OCI-M1 (cell line): Measurements from ENCODE around the gene SVIL.

Source experiments
- DNase-seq: peaks from one replicate; lab custom pipeline; 2025; lab: John Stamatoyannopoulos, UW

Gene SVIL

GRCh38 chr10:29634764-29635625 lies at the start of gene SVIL:
SVIL (minus strand) TSS chr10:29634971; CDS start chr10:29555058, 79,913 bp downstream.
- no peak for DNase-seq

GRCh38 chr10:29681676-29682448 lies 47.1 kb upstream of the SVIL start:
- peak; percentile 2 for DNase-seq

GRCh38 chr10:29680091-29680490 lies 45.3 kb upstream of the SVIL start:
- no peak for DNase-seq

GRCh38 chr10:29676732-29677131 lies 42.0 kb upstream of the SVIL start:
- no peak for DNase-seq

GRCh38 chr10:29675984-29676383 lies 41.2 kb upstream of the SVIL start:
- DNase-seq: no peak

GRCh38 chr10:29671968-29672367 lies 37.2 kb upstream of the SVIL start:
- DNase-seq: no peak

- no peak for DNase-seq
Observed at GRCh38 chr10:29671228-29671780, 36.5 kb upstream of the SVIL start.

- no peak for DNase-seq
Observed at GRCh38 chr10:29670761-29671160, 36.0 kb upstream of the SVIL start.

- DNase-seq: no peak
Observed at GRCh38 chr10:29669149-29669548, 34.4 kb upstream of the SVIL start.

- DNase-seq: no peak
Observed at GRCh38 chr10:29668628-29669027, 33.9 kb upstream of the SVIL start.

- DNase-seq: no peak
Observed at GRCh38 chr10:29667191-29667590, 32.4 kb upstream of the SVIL start.

GRCh38 chr10:29666201-29666600 lies 31.4 kb upstream of the SVIL start:
- DNase-seq: no peak

- no peak for DNase-seq
Observed at GRCh38 chr10:29663718-29664117, 28.9 kb upstream of the SVIL start.

- DNase-seq: peak; percentile 36
Observed at GRCh38 chr10:29658984-29659965, 24.5 kb upstream of the SVIL start.

GRCh38 chr10:29657719-29658274 lies 23.0 kb upstream of the SVIL start:
- DNase-seq: no peak

GRCh38 chr10:29656451-29656992 lies 21.8 kb upstream of the SVIL start:
- DNase-seq: no peak

GRCh38 chr10:29652192-29652591 lies 17.4 kb upstream of the SVIL start:
- no peak for DNase-seq

- DNase-seq: peak; percentile 24
Observed at GRCh38 chr10:29651767-29652166, 17.0 kb upstream of the SVIL start.

- no peak for DNase-seq
Observed at GRCh38 chr10:29650552-29650944, 15.8 kb upstream of the SVIL start.

GRCh38 chr10:29649561-29650551 lies 15.1 kb upstream of the SVIL start:
- DNase-seq: no peak
